Measurements from ENCODE around the gene HNRNPR.

Gene HNRNPR

DNA sequence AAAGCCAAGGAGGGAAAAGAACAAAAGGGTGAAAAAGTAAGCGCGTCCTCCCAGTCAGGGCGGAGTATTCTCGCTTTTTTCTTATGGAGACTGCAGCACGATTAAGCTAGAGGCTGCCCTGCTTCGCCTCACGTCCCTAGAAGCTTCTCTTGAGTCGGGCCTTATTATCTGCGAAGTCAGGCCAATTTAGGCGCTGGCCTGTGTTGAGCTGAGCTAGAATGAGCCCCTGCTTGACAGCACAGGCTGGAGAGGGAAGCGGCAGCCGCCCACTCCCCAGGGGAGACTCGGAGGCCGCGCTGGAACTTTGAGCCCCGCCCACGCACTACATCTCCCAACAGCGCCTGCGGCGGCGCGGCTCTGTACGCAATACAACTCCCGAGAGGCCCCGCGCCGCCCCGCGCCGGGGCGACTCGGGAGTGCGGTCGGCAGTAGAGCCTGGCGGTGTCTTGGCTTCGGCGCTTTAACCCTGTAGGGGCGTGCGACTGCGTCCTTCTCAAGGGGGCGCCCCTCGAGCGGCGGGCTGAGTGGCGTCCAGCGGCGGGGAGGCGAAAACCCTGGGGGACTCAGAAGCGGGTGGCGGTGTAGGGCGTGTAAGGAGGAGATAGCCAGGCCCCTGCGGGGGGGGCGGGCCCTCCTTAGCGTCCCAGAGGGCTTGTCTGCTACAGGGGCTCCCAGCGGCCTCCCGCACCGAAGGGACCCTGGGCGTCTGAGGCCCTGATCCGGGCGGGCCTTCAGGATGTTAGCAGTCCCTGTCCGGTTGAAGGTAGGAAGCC lies 24.7 kb upstream of the HNRNPR start:
- peak; percentile 96 for DNase-seq

DNA sequence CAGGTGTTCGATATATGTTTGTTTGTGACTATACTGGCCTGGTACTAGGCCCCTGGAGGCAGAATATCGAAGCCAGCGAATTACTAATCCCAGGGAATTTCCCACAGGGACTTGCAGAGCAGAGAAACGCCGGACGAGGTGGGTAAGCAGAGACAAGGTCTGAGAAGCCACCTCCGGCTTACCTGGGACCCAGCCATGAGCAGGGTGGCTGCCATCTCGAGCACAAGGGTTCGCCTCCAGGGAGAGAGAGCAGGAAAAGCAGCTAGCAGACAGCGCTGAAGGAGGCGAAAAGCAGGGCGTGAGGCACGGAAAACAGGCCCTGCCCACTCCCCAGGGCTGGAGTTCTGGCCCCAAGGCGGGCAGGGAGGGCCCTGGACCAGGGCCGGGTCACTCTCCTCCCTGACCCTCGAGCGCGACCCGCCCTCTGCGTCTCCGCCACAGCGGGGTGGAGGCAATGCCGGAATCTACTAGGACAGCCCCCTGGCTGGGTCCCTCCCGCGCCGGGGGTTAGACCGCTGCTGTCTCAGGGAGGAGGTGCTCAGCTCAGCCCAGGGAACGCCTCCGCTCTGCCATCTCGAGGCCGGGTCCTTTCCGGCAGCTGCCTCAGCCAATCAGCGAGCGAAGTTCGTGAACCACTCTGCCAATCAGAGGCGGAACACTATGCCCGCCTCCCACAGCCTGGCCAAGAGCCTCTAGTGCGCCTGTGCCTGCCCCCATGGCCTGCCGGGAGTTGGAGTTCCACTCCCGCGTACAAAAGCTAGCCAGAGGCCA lies 23.9 kb upstream of the HNRNPR start:
- DNase-seq = peak; percentile 96

GRCh38 chr1:23367451-23367790 lies 23.3 kb upstream of the HNRNPR start:
- DNase-seq = no peak

- no peak for DNase-seq
These were observed 22.5 kb upstream of the HNRNPR start for GRCh38 chr1:23366598-23366997.

DNA sequence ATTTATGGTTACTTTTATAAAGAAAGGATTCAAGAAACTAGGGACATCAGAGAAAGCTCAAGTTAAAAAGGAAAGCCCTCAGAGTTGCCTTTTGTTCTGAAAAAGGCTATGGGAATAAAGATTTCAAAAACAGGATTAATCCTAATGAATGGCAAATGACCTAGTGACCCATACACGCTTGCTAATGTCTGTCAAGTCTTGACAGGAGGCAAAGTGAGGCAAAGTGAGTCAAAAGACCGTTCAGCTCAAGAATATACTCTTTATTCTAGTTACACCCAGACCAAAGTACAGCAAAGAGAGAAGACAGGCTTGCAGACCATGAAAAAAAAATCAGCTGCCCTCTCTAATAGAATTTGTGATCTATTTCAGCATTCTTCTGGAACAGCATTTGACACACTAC lies 22.1 kb upstream of the HNRNPR start:
- no peak for DNase-seq

DNA sequence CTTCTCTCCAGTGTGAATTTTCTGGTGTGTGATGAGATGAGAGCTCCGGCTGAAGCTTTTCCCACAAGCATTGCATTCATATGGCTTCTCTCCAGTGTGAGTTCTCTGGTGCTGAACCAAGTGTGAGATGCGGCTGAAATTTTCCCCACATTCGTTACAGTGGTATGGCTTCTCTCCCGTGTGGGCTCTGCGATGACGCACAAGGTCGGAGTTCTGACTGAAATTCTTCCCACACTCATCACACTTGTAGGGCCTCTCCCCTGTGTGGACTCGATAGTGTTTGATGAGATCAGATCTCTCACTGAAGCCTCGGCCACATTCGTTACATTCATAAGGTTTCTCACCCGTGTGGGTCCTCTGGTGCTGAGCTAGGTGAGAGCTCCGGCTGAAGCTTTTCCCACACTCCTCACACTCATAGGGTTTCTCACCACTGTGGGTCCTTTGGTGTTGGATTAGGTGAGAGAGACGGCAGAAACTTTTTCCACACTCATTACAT lies 18.2 kb upstream of the HNRNPR start:
- DNase-seq = peak; percentile 21

- no peak for DNase-seq
These were observed 14.3 kb upstream of the HNRNPR start for GRCh38 chr1:23358310-23358875.

GRCh38 chr1:23357138-23357908 lies 13.2 kb upstream of the HNRNPR start:
- DNase-seq = no peak

DNA sequence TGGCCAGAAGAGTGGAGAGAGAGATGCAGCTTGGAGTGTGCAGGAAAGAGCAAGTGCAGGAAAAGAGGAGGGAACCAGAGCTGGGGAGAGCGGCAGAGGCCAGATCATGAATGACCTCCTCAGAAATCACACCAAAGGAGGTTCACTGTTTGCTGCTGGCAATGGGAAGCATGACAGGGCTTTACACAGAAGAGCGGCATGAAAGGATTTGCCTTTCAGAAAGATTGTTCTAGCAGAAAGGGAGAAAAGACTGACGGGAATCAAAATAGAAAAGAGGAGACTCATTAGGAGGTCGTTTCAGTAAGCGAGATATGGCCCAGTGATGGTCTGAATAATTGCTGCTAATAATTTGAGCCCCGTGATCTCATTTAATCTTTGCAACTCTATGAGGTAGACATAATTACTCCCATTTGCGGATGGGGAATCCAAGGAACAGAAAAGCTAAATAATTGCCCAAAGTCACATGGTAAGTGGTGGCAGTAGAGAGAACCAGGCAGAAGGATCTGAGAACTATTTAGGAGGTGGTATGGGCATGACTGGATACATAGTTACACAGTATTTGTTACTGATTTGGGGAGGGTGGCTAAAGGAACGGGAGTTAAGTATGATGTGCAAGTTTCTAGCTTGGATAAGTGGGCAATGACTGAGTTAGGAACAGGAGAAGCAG lies 12.5 kb upstream of the HNRNPR start:
- DNase-seq = no peak

DNA sequence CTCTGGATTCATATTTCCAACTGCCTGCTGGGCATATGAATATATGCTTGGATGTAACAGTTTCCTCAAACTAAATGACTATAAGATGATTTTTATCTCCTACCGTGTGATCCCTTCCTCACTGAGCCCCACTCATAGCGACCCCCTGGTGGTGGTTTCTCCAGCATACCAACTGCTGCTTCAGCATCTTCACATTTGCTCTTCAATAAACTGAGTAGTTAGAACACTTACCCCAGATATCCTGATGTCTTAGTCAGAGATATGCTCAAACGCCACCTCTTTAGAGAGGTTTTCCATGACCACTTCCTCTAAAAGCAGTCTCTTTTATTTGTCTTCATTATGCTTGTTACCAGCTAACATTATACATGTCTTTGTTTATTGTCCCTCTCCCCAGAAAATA lies 10.2 kb upstream of the HNRNPR start:
- DNase-seq = no peak

DNA sequence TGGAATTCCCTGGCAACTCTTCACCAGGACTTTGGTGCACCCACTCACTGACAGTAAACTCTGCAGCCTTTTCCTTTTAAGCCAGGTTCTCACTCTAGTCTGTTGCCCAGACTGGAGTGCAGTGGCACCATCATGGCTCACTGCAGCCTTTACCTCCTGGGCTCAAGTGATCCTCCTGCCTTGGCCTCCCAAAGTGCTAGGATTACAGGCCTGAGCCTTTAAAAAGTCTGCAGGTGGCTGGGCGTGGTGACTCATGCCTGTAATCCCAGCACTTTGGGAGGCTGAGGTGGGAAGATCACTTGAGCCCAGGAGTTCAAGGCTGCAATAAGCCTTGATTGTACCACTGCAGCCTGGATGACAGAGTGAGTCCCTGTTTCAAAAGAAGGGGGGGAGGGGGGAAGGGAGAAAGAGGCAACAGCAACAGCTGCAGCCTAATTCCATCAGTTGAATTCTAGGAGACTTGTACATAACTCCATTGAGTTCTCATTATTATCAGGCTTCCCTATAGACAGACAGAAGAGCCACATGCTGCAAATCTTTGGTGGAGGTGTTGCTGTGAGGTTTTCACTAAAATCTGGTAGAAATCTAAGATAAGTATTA lies 8.1 kb upstream of the HNRNPR start:
- no peak for DNase-seq

DNA sequence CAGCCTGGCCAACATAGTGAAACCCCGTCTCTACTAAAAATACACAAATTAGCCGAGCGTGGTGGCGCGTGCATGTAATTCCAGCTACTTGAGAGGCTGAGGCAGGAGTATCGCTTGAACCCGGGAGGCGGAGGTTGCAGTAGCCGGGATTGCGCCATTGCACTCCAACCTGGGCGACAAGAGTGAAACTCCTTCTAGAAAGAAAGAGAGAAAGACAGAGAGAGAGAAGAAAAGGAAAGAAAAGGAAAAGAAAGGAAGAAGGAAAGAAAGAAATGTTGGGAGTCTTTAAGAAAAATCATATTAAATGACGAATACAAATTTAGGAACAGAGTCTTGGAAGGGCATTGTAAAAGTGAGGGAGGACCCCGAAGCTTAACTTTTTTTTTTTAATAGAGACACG lies 1.8 kb upstream of the HNRNPR start:
- no peak for DNase-seq

- peak; percentile 41 for DNase-seq
These were observed 946 bp upstream of the HNRNPR start for GRCh38 chr1:23344987-23345472.

GRCh38 chr1:23343221-23344110 lies 618 bp downstream of the HNRNPR start:
- peak; percentile 12 for DNase-seq

DNA sequence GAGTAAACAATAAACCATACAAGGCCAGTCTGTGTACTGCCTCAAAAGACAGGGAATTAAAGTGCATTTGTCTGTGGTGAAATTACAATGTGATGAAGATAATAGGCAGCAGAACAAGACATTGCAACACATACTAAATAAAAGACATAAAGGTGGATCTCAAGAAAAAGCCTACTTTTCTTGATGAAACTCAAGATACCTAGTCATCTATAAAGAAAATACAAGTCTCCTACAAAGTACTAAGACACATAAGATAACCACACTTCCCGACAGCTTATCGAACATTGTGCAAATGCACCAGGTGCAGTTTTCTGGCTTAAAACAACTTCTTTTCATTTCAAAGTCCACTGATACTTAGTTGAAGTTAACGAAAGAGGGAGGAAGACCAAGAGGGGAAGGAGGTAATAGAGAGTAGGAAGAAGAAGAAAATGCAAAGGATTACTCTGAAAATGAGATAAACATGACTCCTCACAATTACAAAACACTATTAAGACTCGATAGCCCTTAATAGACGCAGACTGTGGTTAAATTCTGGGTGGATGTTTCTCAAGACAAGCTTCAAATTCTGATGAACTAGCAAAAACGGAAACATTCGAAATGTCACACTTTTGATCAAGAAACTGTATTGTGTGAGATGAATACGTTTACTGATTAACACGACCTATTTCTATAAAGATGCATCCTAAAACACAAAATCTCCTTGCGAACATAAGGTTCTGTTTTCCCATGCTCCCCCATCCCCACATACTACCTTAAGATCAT lies 2.0 kb downstream of the HNRNPR start:
- no peak for DNase-seq

- no peak for DNase-seq
These were observed 4.5 kb downstream of the HNRNPR start for GRCh38 chr1:23339632-23340031.

DNA sequence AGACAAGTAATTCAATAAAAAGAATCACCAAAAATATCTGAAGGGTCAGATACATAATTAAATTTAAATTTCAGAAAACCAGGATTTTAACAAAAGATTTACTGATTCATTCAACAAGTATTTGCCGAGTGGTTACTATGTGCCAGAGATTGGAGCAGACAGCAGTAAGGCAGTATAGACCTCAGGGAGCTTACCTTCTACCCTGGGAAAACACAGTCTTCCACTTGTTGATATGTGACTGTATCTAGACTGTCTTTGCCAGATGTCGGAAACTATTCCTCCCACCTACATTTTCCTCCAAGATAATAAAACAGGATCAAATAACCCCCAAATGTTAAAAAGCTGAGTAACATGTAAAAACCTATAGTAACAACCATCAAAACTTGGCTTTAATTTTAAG lies 6.2 kb downstream of the HNRNPR start:
- DNase-seq = no peak

DNA sequence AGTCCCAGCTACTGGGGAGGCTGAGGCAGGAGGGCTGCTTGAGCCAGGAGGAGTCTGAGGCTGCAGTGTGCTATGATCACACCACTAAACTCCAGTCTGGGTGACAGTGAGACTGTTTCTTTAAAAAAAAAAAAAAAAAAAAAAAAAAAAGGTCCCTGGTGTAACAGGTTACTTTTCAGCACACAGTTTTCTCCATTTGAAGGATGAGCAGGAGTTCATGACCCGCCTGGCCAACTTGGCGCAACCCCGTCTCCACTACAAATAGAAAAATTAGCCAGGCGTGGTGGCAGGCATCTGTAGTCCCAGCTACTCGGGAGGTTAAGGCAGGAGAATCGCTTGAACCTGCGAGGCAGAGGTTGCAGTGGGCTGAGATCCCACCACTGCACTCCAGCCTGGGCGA lies 12.4 kb downstream of the HNRNPR start:
- DNase-seq = no peak

DNA sequence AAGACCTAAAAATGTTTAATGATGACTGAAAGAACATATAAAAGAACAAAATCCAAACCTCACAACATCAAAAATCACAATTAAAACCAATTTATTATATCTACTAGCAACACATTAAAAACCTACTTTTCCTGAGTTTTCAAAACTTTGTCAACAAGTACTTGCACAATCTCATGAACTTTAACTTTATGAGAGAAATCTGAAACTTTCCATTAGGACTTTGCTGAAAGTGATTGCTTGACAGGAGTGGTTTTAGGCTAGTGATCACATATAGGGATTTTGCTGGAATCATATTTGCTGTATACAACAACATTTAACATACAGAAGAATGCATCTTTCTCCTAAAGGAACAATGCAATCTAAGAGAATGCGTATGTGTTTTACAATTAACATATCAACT lies 13.2 kb downstream of the HNRNPR start:
- no peak for DNase-seq

DNA sequence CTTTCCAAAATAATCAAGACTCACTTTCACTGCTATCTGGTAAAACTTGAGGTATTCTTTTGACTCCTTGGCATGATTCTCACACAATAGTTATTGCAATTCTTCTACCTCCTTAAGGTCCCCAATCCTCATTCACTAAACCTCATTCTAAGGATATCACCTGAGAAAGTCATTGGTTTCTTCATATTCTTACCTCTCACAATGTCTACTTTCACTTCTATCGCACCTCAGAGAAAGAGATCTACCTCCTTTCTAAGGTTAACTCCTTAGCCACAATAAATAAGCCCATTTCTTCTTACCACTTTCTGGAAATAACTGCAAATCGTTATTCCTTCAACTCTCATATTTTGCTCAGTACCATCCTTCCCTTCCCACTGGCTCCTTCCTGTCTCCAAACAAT lies 18.7 kb downstream of the HNRNPR start:
- no peak for DNase-seq

Measured in NCI-H2171 (cell line).